Measurements from ENCODE around the gene PTPRN2.

DNA sequence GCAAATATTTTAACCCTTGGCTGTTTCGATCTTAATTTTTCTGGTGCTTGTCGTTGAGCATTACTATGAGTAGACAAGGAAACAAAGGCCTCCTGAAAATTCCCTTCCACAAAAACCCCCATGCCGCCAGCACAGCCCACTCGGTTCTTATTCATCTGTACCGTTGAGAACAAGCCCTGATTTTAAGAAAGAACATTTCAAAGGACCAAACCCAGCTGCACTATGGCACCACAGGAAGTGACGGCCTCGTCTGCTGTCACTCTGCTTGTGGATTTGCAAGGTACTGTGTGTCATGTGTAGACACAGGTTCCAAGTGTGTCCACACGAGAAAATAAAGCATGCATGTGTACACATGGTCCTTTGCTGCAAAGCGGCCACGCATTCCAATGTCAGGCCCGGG, 965.6 kb downstream of the PTPRN2 start:
- TF ChIP-seq, protein P1, sequence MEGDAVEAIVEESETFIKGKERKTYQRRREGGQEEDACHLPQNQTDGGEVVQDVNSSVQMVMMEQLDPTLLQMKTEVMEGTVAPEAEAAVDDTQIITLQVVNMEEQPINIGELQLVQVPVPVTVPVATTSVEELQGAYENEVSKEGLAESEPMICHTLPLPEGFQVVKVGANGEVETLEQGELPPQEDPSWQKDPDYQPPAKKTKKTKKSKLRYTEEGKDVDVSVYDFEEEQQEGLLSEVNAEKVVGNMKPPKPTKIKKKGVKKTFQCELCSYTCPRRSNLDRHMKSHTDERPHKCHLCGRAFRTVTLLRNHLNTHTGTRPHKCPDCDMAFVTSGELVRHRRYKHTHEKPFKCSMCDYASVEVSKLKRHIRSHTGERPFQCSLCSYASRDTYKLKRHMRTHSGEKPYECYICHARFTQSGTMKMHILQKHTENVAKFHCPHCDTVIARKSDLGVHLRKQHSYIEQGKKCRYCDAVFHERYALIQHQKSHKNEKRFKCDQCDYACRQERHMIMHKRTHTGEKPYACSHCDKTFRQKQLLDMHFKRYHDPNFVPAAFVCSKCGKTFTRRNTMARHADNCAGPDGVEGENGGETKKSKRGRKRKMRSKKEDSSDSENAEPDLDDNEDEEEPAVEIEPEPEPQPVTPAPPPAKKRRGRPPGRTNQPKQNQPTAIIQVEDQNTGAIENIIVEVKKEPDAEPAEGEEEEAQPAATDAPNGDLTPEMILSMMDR (conservative IDR thresholded peaks at IDR 0.05; ENCODE audit: low read depth, low read length), result no peak
- no peak for TF ChIP-seq EZH2 (IDR thresholded peaks at IDR 0.05; ENCODE audit: borderline replicate concordance, low read depth, low read length, poor library complexity, severe bottlenecking)

All from A673 (cell line).